WTC11 (cell line): ENCODE measurements around the gene TNFRSF1B. TPM values are rescaled to one million over a fixed set of nuclear protein-coding genes. Genes with fewer than 3 reads are reported as not detected.
A peak's percentile ranks its signal among the peaks of the same experiment; 100 is the strongest.

Experiments used
- ATAC-seq: fragments of 200-7000 bp; cut with Tn5 transposase; 2 replicates; pipeline ENCODE4 v1.10.0; 2021; ENCODE audit warnings: mild to moderate bottlenecking, moderate library complexity
- CTCF ChIA-PET: fragments of 300-600 bp; sonication (Branson Sonifier 250); formaldehyde crosslinking; loops from one replicate; lab custom pipeline; 2021; ENCODE audit warnings: antibody characterized with exemption; lab: Charles Lee
- POLR2A ChIA-PET: fragments of 350-600 bp; sonication (Branson Sonifier 250); formaldehyde crosslinking; loops from one replicate; lab custom pipeline; 2021; ENCODE audit warnings: antibody characterized with exemption; lab: Charles Lee
- DNase-seq: peaks from one replicate; pipeline ENCODE4 v3.0.0; 2021; ENCODE audit warnings: low spot score
- H3K27ac Mint-ChIP-seq: 2 replicates; pipeline ENCODE4 v1.8.0; 2021; ENCODE audit warnings: mixed read lengths
- H3K27me3 Mint-ChIP-seq: 2 replicates; pipeline ENCODE4 v1.8.0; 2021; ENCODE audit warnings: low read depth, mild to moderate bottlenecking, moderate library complexity, mixed read lengths
- H3K36me3 Mint-ChIP-seq: 2 replicates; pipeline ENCODE4 v1.8.0; 2021; ENCODE audit warnings: mixed read lengths
- H3K4me1 Mint-ChIP-seq: 2 replicates; pipeline ENCODE4 v1.8.0; 2022; ENCODE audit warnings: mixed read lengths
- H3K4me3 Mint-ChIP-seq: 2 replicates; pipeline ENCODE4 v1.8.0; 2021; ENCODE audit warnings: mild to moderate bottlenecking, moderate library complexity, mixed read lengths
- H3K9me3 Mint-ChIP-seq: 2 replicates; pipeline ENCODE4 v1.8.0; 2021; ENCODE audit warnings: mixed read lengths
- ARID4B ChIP-seq: sonication (generic); formaldehyde crosslinking; IDR thresholded peaks from 2 replicates; pipeline ENCODE4 v1.8.0; 2023; ENCODE audit warnings: missing genetic modification reagents, mild to moderate bottlenecking, borderline replicate concordance
- ELF4 ChIP-seq: sonication (generic); formaldehyde crosslinking; IDR thresholded peaks from 2 replicates; pipeline ENCODE4 v1.8.1; 2022; ENCODE audit warnings: low read depth, mild to moderate bottlenecking, moderate library complexity, missing genetic modification reagents
- EMX1 ChIP-seq: fragments of 250-450 bp; sonication (Bioruptor Pico); IDR thresholded peaks from 2 replicates; pipeline ENCODE4 v1.8.0; 2021; ENCODE audit warnings: mild to moderate bottlenecking
- FOXJ3 ChIP-seq: sonication (generic); formaldehyde crosslinking; IDR thresholded peaks from 2 replicates; pipeline ENCODE4 v1.9.0; 2021; ENCODE audit warnings: missing genetic modification reagents, mild to moderate bottlenecking, borderline replicate concordance
- FOXP4 ChIP-seq: sonication (generic); formaldehyde crosslinking; IDR thresholded peaks from 2 replicates; pipeline ENCODE4 v1.8.0; 2022; ENCODE audit warnings: mild to moderate bottlenecking, missing genetic modification reagents
- GABPB1 ChIP-seq: sonication (generic); formaldehyde crosslinking; IDR thresholded peaks from 2 replicates; pipeline ENCODE4 v1.8.1; 2023; ENCODE audit warnings: mild to moderate bottlenecking, missing genetic modification reagents
- IRF2 ChIP-seq: sonication (generic); formaldehyde crosslinking; IDR thresholded peaks from 2 replicates; pipeline ENCODE4 v1.8.0; 2022; ENCODE audit warnings: low read depth, missing genetic modification reagents, borderline replicate concordance
- JAZF1 ChIP-seq: fragments of 250-450 bp; sonication (Bioruptor Pico); IDR thresholded peaks from 2 replicates; pipeline ENCODE4 v1.9.0; 2021; ENCODE audit warnings: moderate library complexity, mild to moderate bottlenecking, inconsistent platforms
- MXD4 ChIP-seq: fragments of 250-450 bp; sonication (Bioruptor Pico); IDR thresholded peaks from 2 replicates; pipeline ENCODE4 v1.8.0; 2021; ENCODE audit warnings: mild to moderate bottlenecking, moderate library complexity, borderline replicate concordance
- MYBL2 ChIP-seq: sonication (generic); formaldehyde crosslinking; IDR thresholded peaks from 2 replicates; pipeline ENCODE4 v1.8.1; 2023; ENCODE audit warnings: mild to moderate bottlenecking, moderate library complexity, missing genetic modification reagents
- NFYB ChIP-seq: sonication (generic); formaldehyde crosslinking; conservative IDR thresholded peaks from 2 replicates; pipeline ENCODE4 v1.8.0; 2022; ENCODE audit warnings: low read depth, missing genetic modification reagents
- NR3C1 ChIP-seq: sonication (generic); formaldehyde crosslinking; conservative IDR thresholded peaks from 2 replicates; pipeline ENCODE4 v1.8.1; 2023; ENCODE audit warnings: low read depth, mild to moderate bottlenecking, missing genetic modification reagents
- TCF7 ChIP-seq: sonication (generic); formaldehyde crosslinking; IDR thresholded peaks from 2 replicates; pipeline ENCODE4 v1.8.0; 2022; ENCODE audit warnings: mild to moderate bottlenecking, low read depth, missing genetic modification reagents, moderate library complexity
- USF2 ChIP-seq: sonication (generic); formaldehyde crosslinking; IDR thresholded peaks from 2 replicates; pipeline ENCODE4 v1.8.1; 2023; ENCODE audit warnings: mild to moderate bottlenecking, missing genetic modification reagents, moderate library complexity
- ZBTB21 ChIP-seq: sonication (generic); formaldehyde crosslinking; IDR thresholded peaks from 2 replicates; pipeline ENCODE4 v1.8.1; 2023; ENCODE audit warnings: mild to moderate bottlenecking, missing genetic modification reagents, borderline replicate concordance
- ZMAT4 ChIP-seq: fragments of 250-450 bp; sonication (Bioruptor Pico); IDR thresholded peaks from 2 replicates; pipeline ENCODE4 v1.9.0; 2021; ENCODE audit warnings: mild to moderate bottlenecking
- ZNF425 ChIP-seq: fragments of 250-450 bp; sonication (Bioruptor Pico); conservative IDR thresholded peaks from 2 replicates; pipeline ENCODE4 v1.9.0; 2021; ENCODE audit warnings: mild to moderate bottlenecking
- total RNA-seq: library from RNA; stranded (reverse); gene quantifications from 3 replicates; pipeline ENCODE4 v1.2.3, GENCODE V29; 2021
- TF ChIP-seq, protein P1 (sequence below): sonication (generic); formaldehyde crosslinking; IDR thresholded peaks from 2 replicates; pipeline ENCODE4 v1.8.0; 2022; ENCODE audit warnings: mild to moderate bottlenecking, missing genetic modification reagents

The TNFRSF1B gene
- total RNA-seq, 1 experiment from 2014 or later = 2.7 TPM

GRCh38 chr1:12232221-12232620 lies 65.4 kb downstream of the TNFRSF1B start:
- DNase-seq (no peak), ATAC-seq (no peak)
- peaks cover 11% of the 10 kb centered on the region for H3K36me3 Mint-ChIP-seq
- ChIA-PET POLR2A (no interaction called here), CTCF (no interaction called here)
- no peak overlapping the region; the same call in 1 of the 2 replicates for H3K27ac Mint-ChIP-seq
- H3K9me3 Mint-ChIP-seq = no peaks in the 10 kb centered on the region
- peaks cover 17% of the 10 kb centered on the region for H3K4me1 Mint-ChIP-seq
- TF ChIP-seq TCF7 = no peak
- no peak for TF ChIP-seq USF2 (CRISPR knock-in tag)
- TF ChIP-seq MYBL2 (CRISPR knock-in tag) = no peak
- TF ChIP-seq ELF4 (CRISPR knock-in tag) = no peak
- TF ChIP-seq NR3C1 (CRISPR knock-in tag) = no peak
- no peak for TF ChIP-seq NFYB (CRISPR knock-in tag)
- no peak for TF ChIP-seq ARID4B (CRISPR knock-in tag)
- no peak for TF ChIP-seq MXD4 (CRISPR knock-in tag)
- TF ChIP-seq IRF2 (CRISPR knock-in tag) = no peak
- no peak for TF ChIP-seq FOXP4 (CRISPR knock-in tag)
- no peak for TF ChIP-seq FOXJ3 (CRISPR knock-in tag)
- no peak for TF ChIP-seq JAZF1 (CRISPR knock-in tag)
- no peak for TF ChIP-seq ZNF425 (CRISPR knock-in tag)
- TF ChIP-seq, protein P1, sequence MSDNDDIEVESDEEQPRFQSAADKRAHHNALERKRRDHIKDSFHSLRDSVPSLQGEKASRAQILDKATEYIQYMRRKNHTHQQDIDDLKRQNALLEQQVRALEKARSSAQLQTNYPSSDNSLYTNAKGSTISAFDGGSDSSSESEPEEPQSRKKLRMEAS (CRISPR knock-in tag) = no peak
- TF ChIP-seq GABPB1 (CRISPR knock-in tag) = no peak
- no peak for TF ChIP-seq ZBTB21
- TF ChIP-seq ZMAT4 (CRISPR knock-in tag) = no peak
- TF ChIP-seq EMX1 (CRISPR knock-in tag) = no peak
- no peaks in the 10 kb centered on the region for H3K27me3 Mint-ChIP-seq
- 0 out of 2 replicates have a peak overlapping the region, but pooled peaks have one; percentile 18 for H3K4me3 Mint-ChIP-seq
